Colonic mucosa (tissue), 4 donors: ENCODE data around the gene GPR63. TPM values are rescaled to one million over a fixed set of nuclear protein-coding genes. Genes with fewer than 3 reads are reported as not detected.

Experiments used
- DNase-seq: peaks from one replicate; pipeline ENCODE4 v3.0.0-alpha.2; 2020
- H3K27ac ChIP-seq: fragments of 200-600 bp; one replicate; pipeline ENCODE4 v1.8.0; 2021
- H3K27me3 ChIP-seq: fragments of 200-600 bp; one replicate; pipeline ENCODE4 v1.8.0; 2021
- H3K36me3 ChIP-seq: fragments of 200-600 bp; one replicate; pipeline ENCODE4 v1.8.0; 2021
- H3K4me1 ChIP-seq: fragments of 200-600 bp; one replicate; pipeline ENCODE4 v1.8.0; 2021; ENCODE audit warnings: mild to moderate bottlenecking
- H3K4me3 ChIP-seq: fragments of 200-600 bp; one replicate; pipeline ENCODE4 v1.8.0; 2021
- H3K9ac ChIP-seq, 2 donors: one replicate each; pipeline ENCODE4 v1.7.0; 2013; ENCODE audit warnings: control low read depth in 2 of 2, low read depth in 2 of 2, low read length in 2 of 2
- H3K9me3 ChIP-seq: fragments of 200-600 bp; one replicate; pipeline ENCODE4 v1.8.0; 2021
- CTCF ChIP-seq: fragments of 200-600 bp; IDR thresholded peaks from one replicate; pipeline ENCODE4 v1.8.0; 2022; ENCODE audit warnings: antibody characterized with exemption, mild to moderate bottlenecking
- intact Hi-C: fragments of 100-400 bp; cut with DNase I; formaldehyde crosslinking; loops from one replicate; pipeline ENCODE4 v1.14.1; 2022
- total RNA-seq, 2 donors: library from RNA; stranded (reverse); fragmentation: NEBNext Ultra II Directional in 1 of 2; extraction: Animal tissue kit (Norgen Biotek cat#: 25700) in 1 of 2; gene quantifications; one replicate each; pipeline ENCODE4 v1.2.1, GENCODE V29; 2021
- donor health status: healthy.
- donor health status: DM: no; HTN: no; CAD: no.
- donor health status: DM: no; HTN: no; CAD: no.

The GPR63 gene
- total RNA-seq, 2 donors from 2014 or later: 0.96 to 1.9 TPM

- Histone ChIP-seq H3K27ac (no peak overlapping the region), H3K9ac (no peak overlapping the region), H3K9me3 (no peaks in the 10 kb centered on the region), H3K4me1 (no peaks in the 10 kb centered on the region), H3K4me3 (no peak overlapping the region), H3K27me3 (no peaks in the 10 kb centered on the region), H3K36me3 (no peaks in the 10 kb centered on the region)
- no peak for TF ChIP-seq CTCF
- intact Hi-C loops: no loop called here
- no peak for DNase-seq
Observed at GRCh38 chr6:96872976-96873375, 35.7 kb upstream of the GPR63 start.

- no peak overlapping the region for H3K27ac ChIP-seq
- no peaks in the 10 kb centered on the region for H3K27me3 ChIP-seq
- H3K9ac ChIP-seq: no peak overlapping the region
- H3K4me1 ChIP-seq: no peaks in the 10 kb centered on the region
- intact Hi-C loops: no loop called here
- TF ChIP-seq CTCF: no peak
- DNase-seq: no peak
- H3K9me3 ChIP-seq: no peaks in the 10 kb centered on the region
- no peaks in the 10 kb centered on the region for H3K36me3 ChIP-seq
- H3K4me3 ChIP-seq: no peak overlapping the region
Observed at GRCh38 chr6:96865055-96865405, 27.8 kb upstream of the GPR63 start.

GRCh38 chr6:96864216-96865054 is 27.2 kb upstream of the GPR63 start:
- no peak overlapping the region for H3K4me3 ChIP-seq
- no peak for DNase-seq
- no peaks in the 10 kb centered on the region for H3K4me1 ChIP-seq
- H3K36me3 ChIP-seq: no peaks in the 10 kb centered on the region
- H3K27ac ChIP-seq: no peak overlapping the region
- TF ChIP-seq CTCF: no peak
- H3K9ac ChIP-seq: no peak overlapping the region
- H3K27me3 ChIP-seq: no peaks in the 10 kb centered on the region
- no peaks in the 10 kb centered on the region for H3K9me3 ChIP-seq
- intact Hi-C loops: no loop called here

GRCh38 chr6:96862560-96862959 is 25.3 kb upstream of the GPR63 start:
- H3K27me3 ChIP-seq: no peaks in the 10 kb centered on the region
- H3K36me3 ChIP-seq: no peaks in the 10 kb centered on the region

GRCh38 chr6:96861588-96861987 is 24.3 kb upstream of the GPR63 start:
- TF ChIP-seq CTCF: no peak
- H3K27ac ChIP-seq: no peak overlapping the region
- intact Hi-C loops: no loop called here
- H3K9ac ChIP-seq: no peak overlapping the region
- H3K4me3 ChIP-seq: no peak overlapping the region
- H3K36me3 ChIP-seq: no peaks in the 10 kb centered on the region
- H3K27me3 ChIP-seq: no peaks in the 10 kb centered on the region
- no peaks in the 10 kb centered on the region for H3K4me1 ChIP-seq
- DNase-seq: no peak
- H3K9me3 ChIP-seq: no peaks in the 10 kb centered on the region

More at GRCh38 chr6:96862560-96862959, 25.3 kb upstream of the GPR63 start:
- Histone ChIP-seq H3K4me1 (no peaks in the 10 kb centered on the region), H3K9ac (no peak overlapping the region), H3K4me3 (no peak overlapping the region), H3K9me3 (no peaks in the 10 kb centered on the region), H3K27ac (no peak overlapping the region)
- intact Hi-C loops: no loop called here
- no peak for DNase-seq
- TF ChIP-seq CTCF: no peak
